Epithelial cell of esophagus (primary cell): Measurements from ENCODE around the gene HDC.
A peak's percentile ranks its signal among the peaks of the same experiment; 100 is the strongest.

ENCODE experiments used
- DNase-seq: peaks from one replicate; pipeline ENCODE4 v3.0.0; 2010; ENCODE audit warnings: low read depth
- H3K4me3 ChIP-seq: 2 replicates; pipeline ENCODE4 v1.5.1; 2011; ENCODE audit warnings: mild to moderate bottlenecking, low read length, control low read depth
- CTCF ChIP-seq: IDR thresholded peaks from 2 replicates; pipeline ENCODE4 v1.5.1; 2011; ENCODE audit warnings: low read depth, mild to moderate bottlenecking, low read length, control low read depth, inconsistent platforms; ENCODE audit not compliant: insufficient read depth; ENCODE audit errors: missing control alignments

HDC gene

GRCh38 chr15:50295966-50296365, 30.4 kb upstream of the HDC start:
- H3K4me3 ChIP-seq, result no peak overlapping the region
- no peak for DNase-seq
- TF ChIP-seq CTCF, result no peak

- H3K4me3 ChIP-seq, result no peak overlapping the region
- DNase-seq, result no peak
- no peak for TF ChIP-seq CTCF
Observed at GRCh38 chr15:50289749-50290148, 24.2 kb upstream of the HDC start.

GRCh38 chr15:50287324-50288116, 22.0 kb upstream of the HDC start:
- no peak for DNase-seq
- no peak for TF ChIP-seq CTCF
- no peak overlapping the region for H3K4me3 ChIP-seq

GRCh38 chr15:50281427-50281826, 15.9 kb upstream of the HDC start:
- TF ChIP-seq CTCF, result no peak
- no peak for DNase-seq
- no peak overlapping the region for H3K4me3 ChIP-seq

GRCh38 chr15:50280271-50280670, 14.7 kb upstream of the HDC start:
- no peak for TF ChIP-seq CTCF
- no peak overlapping the region for H3K4me3 ChIP-seq
- DNase-seq, result peak; percentile 60

DNA sequence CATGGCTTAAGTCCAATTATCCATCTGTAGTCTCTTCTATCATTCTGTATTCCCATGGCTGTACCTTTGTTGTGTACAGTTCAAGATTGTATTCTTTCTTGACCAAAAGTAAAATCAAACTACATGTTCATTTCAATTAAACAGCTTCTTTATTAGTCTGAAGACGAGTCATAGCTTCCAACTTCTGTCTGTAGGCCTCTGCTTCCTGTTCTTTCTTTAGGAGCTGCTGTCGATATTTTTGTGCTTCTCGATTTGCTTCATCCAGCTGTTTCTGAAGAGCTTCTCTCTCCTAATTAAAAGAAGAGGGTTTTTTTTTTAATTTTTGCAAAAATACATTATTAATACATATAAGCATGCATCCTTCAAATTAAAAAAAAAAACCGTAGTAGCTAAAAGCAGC, 13.0 kb upstream of the HDC start:
- DNase-seq, result no peak
- no peak for TF ChIP-seq CTCF
- no peak overlapping the region for H3K4me3 ChIP-seq

- H3K4me3 ChIP-seq, result no peak overlapping the region
- DNase-seq, result no peak
- no peak for TF ChIP-seq CTCF
Observed at GRCh38 chr15:50277370-50277769, 11.8 kb upstream of the HDC start.
